PFSK-1 (cell line): Measurements from ENCODE around the gene POU6F2.

Source experiments
- FOXP2 ChIP-seq: optimal IDR thresholded peaks from 2 replicates; pipeline ENCODE3; 2011; ENCODE audit warnings: borderline replicate concordance, control low read depth, inconsistent platforms; ENCODE audit not compliant: insufficient read depth; ENCODE audit errors: extremely low read length, extremely low read depth
- POLR2AphosphoS5 ChIP-seq: IDR thresholded peaks from 2 replicates; pipeline ENCODE4 v1.6.1; 2012; ENCODE audit warnings: low read depth, mild to moderate bottlenecking, control low read depth, low read length, moderate library complexity
- SIN3A ChIP-seq: IDR thresholded peaks from 2 replicates; pipeline ENCODE4 v1.6.1; 2012; ENCODE audit warnings: mild to moderate bottlenecking, low read length, moderate library complexity, borderline replicate concordance; ENCODE audit not compliant: insufficient read depth
- TAF1 ChIP-seq: IDR thresholded peaks from 2 replicates; pipeline ENCODE4 v1.6.1; 2012; ENCODE audit warnings: low read length, control low read depth, borderline replicate concordance; ENCODE audit not compliant: insufficient read depth
- TF ChIP-seq, protein P1 (sequence below), 2 experiments: IDR thresholded peaks; 2 replicates each; pipeline versions ENCODE4 v1.6.1 to v1.8.0; 2011 to 2012; ENCODE audit warnings: low read depth in 2 of 2, low read length in 2 of 2, control low read depth in 1 of 2, inconsistent platforms in 1 of 2, mild to moderate bottlenecking in 1 of 2, moderate library complexity in 1 of 2; ENCODE audit not compliant: insufficient read depth in 1 of 2

The POU6F2 gene

DNA sequence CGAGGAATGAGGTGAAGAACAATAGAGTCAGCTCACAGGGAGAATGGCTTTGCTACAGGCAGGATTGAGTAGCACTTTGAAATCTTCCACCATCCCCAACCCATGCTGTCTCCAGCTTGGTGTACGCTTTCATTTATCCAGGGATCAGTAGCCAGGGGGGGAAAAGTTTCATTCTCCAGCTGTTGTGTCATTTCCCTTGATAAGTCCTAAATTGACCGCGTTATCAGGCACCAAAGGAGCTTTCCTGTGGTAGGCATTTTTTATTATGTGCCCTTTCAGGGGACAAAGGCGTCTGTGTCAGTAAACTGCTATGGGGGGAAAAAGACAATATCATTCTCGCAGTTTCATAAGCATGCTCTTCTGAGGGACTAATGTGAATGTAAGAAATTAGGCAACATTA, 481.9 kb downstream of the POU6F2 start:
- no peak for TF ChIP-seq SIN3A
- no peak for TF ChIP-seq TAF1
- TF ChIP-seq, protein P1, sequence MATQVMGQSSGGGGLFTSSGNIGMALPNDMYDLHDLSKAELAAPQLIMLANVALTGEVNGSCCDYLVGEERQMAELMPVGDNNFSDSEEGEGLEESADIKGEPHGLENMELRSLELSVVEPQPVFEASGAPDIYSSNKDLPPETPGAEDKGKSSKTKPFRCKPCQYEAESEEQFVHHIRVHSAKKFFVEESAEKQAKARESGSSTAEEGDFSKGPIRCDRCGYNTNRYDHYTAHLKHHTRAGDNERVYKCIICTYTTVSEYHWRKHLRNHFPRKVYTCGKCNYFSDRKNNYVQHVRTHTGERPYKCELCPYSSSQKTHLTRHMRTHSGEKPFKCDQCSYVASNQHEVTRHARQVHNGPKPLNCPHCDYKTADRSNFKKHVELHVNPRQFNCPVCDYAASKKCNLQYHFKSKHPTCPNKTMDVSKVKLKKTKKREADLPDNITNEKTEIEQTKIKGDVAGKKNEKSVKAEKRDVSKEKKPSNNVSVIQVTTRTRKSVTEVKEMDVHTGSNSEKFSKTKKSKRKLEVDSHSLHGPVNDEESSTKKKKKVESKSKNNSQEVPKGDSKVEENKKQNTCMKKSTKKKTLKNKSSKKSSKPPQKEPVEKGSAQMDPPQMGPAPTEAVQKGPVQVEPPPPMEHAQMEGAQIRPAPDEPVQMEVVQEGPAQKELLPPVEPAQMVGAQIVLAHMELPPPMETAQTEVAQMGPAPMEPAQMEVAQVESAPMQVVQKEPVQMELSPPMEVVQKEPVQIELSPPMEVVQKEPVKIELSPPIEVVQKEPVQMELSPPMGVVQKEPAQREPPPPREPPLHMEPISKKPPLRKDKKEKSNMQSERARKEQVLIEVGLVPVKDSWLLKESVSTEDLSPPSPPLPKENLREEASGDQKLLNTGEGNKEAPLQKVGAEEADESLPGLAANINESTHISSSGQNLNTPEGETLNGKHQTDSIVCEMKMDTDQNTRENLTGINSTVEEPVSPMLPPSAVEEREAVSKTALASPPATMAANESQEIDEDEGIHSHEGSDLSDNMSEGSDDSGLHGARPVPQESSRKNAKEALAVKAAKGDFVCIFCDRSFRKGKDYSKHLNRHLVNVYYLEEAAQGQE (IDR thresholded peaks at IDR 0.05; ENCODE audit: insufficient read depth in 1 of 2, low read depth in 2 of 2, low read length in 2 of 2), result no peak
- TF ChIP-seq FOXP2, result no peak
- TF ChIP-seq POLR2AphosphoS5, result no peak

DNA sequence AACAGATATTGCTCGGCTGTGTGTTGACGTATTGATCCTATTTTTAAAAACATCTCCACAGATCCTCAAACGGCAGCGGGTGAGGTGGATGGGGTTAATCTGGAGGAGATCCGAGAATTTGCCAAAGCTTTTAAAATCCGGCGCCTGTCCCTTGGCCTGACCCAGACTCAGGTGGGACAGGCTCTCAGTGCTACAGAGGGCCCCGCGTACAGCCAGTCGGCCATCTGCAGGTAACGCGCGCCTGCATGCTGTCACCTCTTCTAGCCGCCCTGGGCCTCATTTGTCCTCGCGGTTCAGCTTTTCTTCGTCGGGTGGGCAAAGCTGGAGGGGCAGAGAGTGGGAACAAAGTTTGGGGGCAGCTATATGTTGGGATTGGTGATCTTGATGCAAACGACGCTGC, 482.8 kb downstream of the POU6F2 start:
- TF ChIP-seq SIN3A (no peak), POLR2AphosphoS5 (no peak), TAF1 (no peak), FOXP2 (no peak)
- TF ChIP-seq, protein P1 (IDR thresholded peaks at IDR 0.05; ENCODE audit: insufficient read depth in 1 of 2, low read depth in 2 of 2, low read length in 2 of 2), result no peak

DNA sequence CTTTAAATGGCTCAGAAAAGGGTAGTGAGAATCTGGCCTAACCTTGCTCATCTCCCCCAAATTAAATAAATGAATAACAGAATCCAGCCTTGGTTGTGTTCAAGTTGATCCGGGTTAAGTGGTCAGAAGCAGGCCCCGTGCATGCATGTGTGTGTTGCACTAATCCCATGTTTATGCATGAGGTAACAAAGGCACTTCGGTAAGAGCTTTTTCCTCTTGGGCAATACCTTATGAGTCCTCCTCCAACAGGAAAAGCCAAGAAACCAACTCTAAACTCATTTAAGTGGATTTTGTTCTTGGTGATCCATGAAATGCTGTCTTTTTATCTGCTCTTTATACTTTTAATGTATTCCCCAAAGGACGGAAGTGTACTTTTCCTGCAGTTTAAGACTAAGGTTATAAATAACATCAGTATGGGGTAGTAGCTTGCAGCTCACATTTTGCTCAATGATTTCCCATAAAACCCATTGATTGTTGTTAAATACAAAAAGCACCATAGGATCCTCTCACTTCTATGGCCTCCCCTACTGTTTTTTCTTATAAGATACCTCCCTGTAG, 483.6 kb downstream of the POU6F2 start:
- TF ChIP-seq SIN3A (no peak), POLR2AphosphoS5 (no peak), TAF1 (no peak), FOXP2 (no peak)
- TF ChIP-seq, protein P1 (IDR thresholded peaks at IDR 0.05; ENCODE audit: insufficient read depth in 1 of 2, low read depth in 2 of 2, low read length in 2 of 2), result no peak

DNA sequence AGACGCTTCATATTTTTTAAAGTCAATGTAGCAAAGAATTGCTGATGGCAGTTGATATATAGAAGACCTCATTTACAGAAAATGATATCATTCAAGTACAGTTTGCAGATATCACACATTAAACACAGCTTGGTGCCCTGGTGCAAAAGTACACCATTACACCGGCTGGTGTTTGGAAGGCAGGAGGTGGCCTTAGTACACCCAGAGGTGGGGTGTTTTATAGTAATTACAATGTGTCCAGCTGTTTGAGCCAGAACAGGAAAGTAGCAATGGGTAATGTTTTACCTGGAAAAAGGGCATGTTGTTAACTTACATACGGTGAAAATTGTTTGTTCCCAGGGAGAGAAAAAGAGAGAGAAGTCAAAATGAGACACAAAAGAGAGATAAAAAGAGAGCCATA, 485.5 kb downstream of the POU6F2 start:
- TF ChIP-seq TAF1, result no peak
- no peak for TF ChIP-seq FOXP2
- TF ChIP-seq, protein P1 (IDR thresholded peaks at IDR 0.05; ENCODE audit: insufficient read depth in 1 of 2, low read depth in 2 of 2, low read length in 2 of 2), result no peak
- TF ChIP-seq SIN3A, result no peak
- TF ChIP-seq POLR2AphosphoS5, result no peak
